IPS-18c (cell line): ENCODE data around the gene SLC26A2.
A peak's percentile ranks its signal among the peaks of the same experiment; 100 is the strongest.

Experiments used
- H3K4me3 ChIP-seq: 2 replicates; pipeline ENCODE4 v1.7.0; 2013; ENCODE audit warnings: low read depth, mild to moderate bottlenecking, low read length, moderate library complexity; ENCODE audit not compliant: insufficient read depth
- H3K9me3 ChIP-seq: one replicate; pipeline ENCODE4 v1.6.1; 2013; ENCODE audit warnings: mild to moderate bottlenecking, low read length, moderate library complexity; ENCODE audit not compliant: control insufficient read depth, insufficient read depth

The SLC26A2 gene

GRCh38 chr5:149948993-149949392 lies 11.6 kb upstream of the SLC26A2 start:
- H3K9me3 ChIP-seq: no peaks in the 10 kb centered on the region
- H3K4me3 ChIP-seq: no peak overlapping the region

GRCh38 chr5:149951138-149951749 lies 9.3 kb upstream of the SLC26A2 start:
- Histone ChIP-seq H3K4me3 (no peak overlapping the region), H3K9me3 (no peaks in the 10 kb centered on the region)

GRCh38 chr5:149953436-149954121 lies 7.0 kb upstream of the SLC26A2 start:
- no peak overlapping the region for H3K4me3 ChIP-seq
- H3K9me3 ChIP-seq: no peaks in the 10 kb centered on the region

GRCh38 chr5:149954798-149955197 lies 5.8 kb upstream of the SLC26A2 start:
- H3K4me3 ChIP-seq: no peak overlapping the region
- H3K9me3 ChIP-seq: no peaks in the 10 kb centered on the region

- Histone ChIP-seq H3K9me3 (no peaks in the 10 kb centered on the region), H3K4me3 (no peak overlapping the region)
These were observed 3.9 kb upstream of the SLC26A2 start for GRCh38 chr5:149956685-149957084.

- no peak overlapping the region for H3K4me3 ChIP-seq
- no peaks in the 10 kb centered on the region for H3K9me3 ChIP-seq
These were observed 2.7 kb upstream of the SLC26A2 start for GRCh38 chr5:149957855-149958254.

GRCh38 chr5:149959406-149960236 lies 937 bp upstream of the SLC26A2 start:
- H3K4me3 ChIP-seq: peak overlapping the region; percentile 87

GRCh38 chr5:149961186-149961685 lies 678 bp downstream of the SLC26A2 start:
- H3K4me3 ChIP-seq: peak overlapping the region; percentile 87
- H3K9me3 ChIP-seq: no peaks in the 10 kb centered on the region

More at GRCh38 chr5:149959406-149960236, 937 bp upstream of the SLC26A2 start:
- no peaks in the 10 kb centered on the region for H3K9me3 ChIP-seq

- Histone ChIP-seq H3K4me3 (no peak overlapping the region), H3K9me3 (no peaks in the 10 kb centered on the region)
These were observed 1.4 kb downstream of the SLC26A2 start for GRCh38 chr5:149961957-149962409.

GRCh38 chr5:149962601-149963300 lies 2.2 kb downstream of the SLC26A2 start:
- Histone ChIP-seq H3K4me3 (no peak overlapping the region), H3K9me3 (no peaks in the 10 kb centered on the region)

- H3K9me3 ChIP-seq: no peaks in the 10 kb centered on the region
- no peak overlapping the region for H3K4me3 ChIP-seq
These were observed 3.2 kb downstream of the SLC26A2 start for GRCh38 chr5:149963729-149964128.

GRCh38 chr5:149966946-149967345 lies 6.4 kb downstream of the SLC26A2 start:
- H3K9me3 ChIP-seq: no peaks in the 10 kb centered on the region
- no peak overlapping the region for H3K4me3 ChIP-seq

- H3K9me3 ChIP-seq: no peaks in the 10 kb centered on the region
- H3K4me3 ChIP-seq: no peak overlapping the region
These were observed 8.8 kb downstream of the SLC26A2 start for GRCh38 chr5:149969181-149969930.

- H3K9me3 ChIP-seq: no peaks in the 10 kb centered on the region
- H3K4me3 ChIP-seq: no peak overlapping the region
These were observed 14.9 kb downstream of the SLC26A2 start for GRCh38 chr5:149975409-149975808.

- Histone ChIP-seq H3K4me3 (no peak overlapping the region), H3K9me3 (no peaks in the 10 kb centered on the region)
These were observed 19.3 kb downstream of the SLC26A2 start for GRCh38 chr5:149979896-149980295.

- Histone ChIP-seq H3K9me3 (no peaks in the 10 kb centered on the region), H3K4me3 (no peak overlapping the region)
These were observed 20.6 kb downstream of the SLC26A2 start for GRCh38 chr5:149981206-149981605.

GRCh38 chr5:149982505-149982904 lies 21.9 kb downstream of the SLC26A2 start:
- H3K4me3 ChIP-seq: no peak overlapping the region
- no peaks in the 10 kb centered on the region for H3K9me3 ChIP-seq
